PC-9 (cell line): ENCODE measurements around the gene AGAP1.

ENCODE experiments used
- CTCF ChIP-seq: fragments of 200-600 bp; sonication (generic); conservative IDR thresholded peaks from 2 replicates; pipeline ENCODE4 v1.6.1; 2017; ENCODE audit warnings: mixed run types, antibody characterized with exemption, mild to moderate bottlenecking, moderate library complexity
- EZH2 ChIP-seq: fragments of 200-600 bp; sonication (generic); IDR thresholded peaks from 2 replicates; pipeline ENCODE4 v1.8.0; 2017; ENCODE audit warnings: antibody characterized with exemption, low read depth

DNA sequence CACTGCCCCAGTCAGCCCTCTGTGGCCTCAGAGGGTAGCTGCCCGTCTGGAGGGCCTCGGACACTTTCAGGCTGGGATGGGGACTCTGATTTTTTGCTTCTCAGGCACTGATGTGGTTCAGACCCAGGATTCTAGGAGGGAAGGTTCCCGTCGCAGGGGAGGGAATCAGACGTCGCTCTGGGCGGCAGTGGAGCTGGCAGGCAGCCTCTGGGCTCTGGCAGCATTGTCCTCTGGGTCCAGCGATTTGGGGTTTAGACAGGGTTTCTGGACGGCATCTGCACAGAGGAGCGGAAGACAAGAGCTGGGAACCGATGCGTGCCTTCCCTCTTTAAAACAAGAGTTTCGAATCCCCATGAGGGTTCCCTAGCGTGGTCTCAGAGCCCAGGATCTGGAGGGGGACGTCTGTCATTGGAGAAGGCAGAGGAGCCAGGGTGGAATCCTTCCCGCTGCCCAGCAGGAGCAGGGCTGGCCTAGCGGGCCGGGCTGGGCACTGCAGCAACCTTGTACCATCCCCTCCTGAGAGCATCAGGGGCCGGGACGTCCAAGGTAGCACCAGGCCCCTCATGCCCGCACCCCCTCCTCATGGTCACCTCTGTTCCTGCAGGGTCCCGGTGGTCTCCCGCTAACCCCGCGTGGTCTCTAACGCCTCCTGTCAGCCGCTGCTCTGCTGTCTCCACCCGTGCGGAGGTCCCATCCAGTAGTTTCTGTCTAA, 246.0 kb downstream of the AGAP1 start:
- TF ChIP-seq CTCF = no peak
- no peak for TF ChIP-seq EZH2
